Chondrocyte (in vitro differentiated cells): ENCODE measurements around the gene BTBD3. TPM values are rescaled to one million over a fixed set of nuclear protein-coding genes. Genes with fewer than 3 reads are reported as not detected.

Experiments
- DNase-seq: peaks from one replicate; pipeline ENCODE4 v3.0.0; 2021; ENCODE audit warnings: mixed read lengths, low spot score
- H3K27ac Mint-ChIP-seq: one replicate; pipeline ENCODE4 v1.8.0; 2021; ENCODE audit warnings: mild to moderate bottlenecking, moderate library complexity, mixed read lengths; ENCODE audit not compliant: unreplicated experiment
- H3K27me3 Mint-ChIP-seq: 2 replicates; pipeline ENCODE4 v1.8.0; 2021; ENCODE audit warnings: low read depth, mixed read lengths
- H3K36me3 Mint-ChIP-seq: 2 replicates; pipeline ENCODE4 v1.8.0; 2021; ENCODE audit warnings: low read depth, mixed read lengths
- H3K4me1 Mint-ChIP-seq: 2 replicates; pipeline ENCODE4 v1.8.0; 2021; ENCODE audit warnings: low read depth, mild to moderate bottlenecking, mixed read lengths
- H3K4me3 Mint-ChIP-seq: one replicate; pipeline ENCODE4 v1.8.0; 2021; ENCODE audit warnings: mild to moderate bottlenecking, moderate library complexity, mixed read lengths; ENCODE audit not compliant: unreplicated experiment
- H3K9me3 Mint-ChIP-seq: 2 replicates; pipeline ENCODE4 v1.8.0; 2021; ENCODE audit warnings: low read depth, mixed read lengths
- total RNA-seq: library from RNA; stranded (reverse); gene quantifications from 3 replicates; pipeline ENCODE4 v1.2.1, GENCODE V29; 2021
- TF ChIP-seq, protein P1 (sequence below): fragments of 200-600 bp; sonication (generic); IDR thresholded peaks from 2 replicates; pipeline ENCODE4 v1.5.0; 2021; ENCODE audit warnings: antibody characterized with exemption, mild to moderate bottlenecking, moderate library complexity

Gene BTBD3
- total RNA-seq, 1 donor from 2014 or later, result 21.6 TPM

DNA sequence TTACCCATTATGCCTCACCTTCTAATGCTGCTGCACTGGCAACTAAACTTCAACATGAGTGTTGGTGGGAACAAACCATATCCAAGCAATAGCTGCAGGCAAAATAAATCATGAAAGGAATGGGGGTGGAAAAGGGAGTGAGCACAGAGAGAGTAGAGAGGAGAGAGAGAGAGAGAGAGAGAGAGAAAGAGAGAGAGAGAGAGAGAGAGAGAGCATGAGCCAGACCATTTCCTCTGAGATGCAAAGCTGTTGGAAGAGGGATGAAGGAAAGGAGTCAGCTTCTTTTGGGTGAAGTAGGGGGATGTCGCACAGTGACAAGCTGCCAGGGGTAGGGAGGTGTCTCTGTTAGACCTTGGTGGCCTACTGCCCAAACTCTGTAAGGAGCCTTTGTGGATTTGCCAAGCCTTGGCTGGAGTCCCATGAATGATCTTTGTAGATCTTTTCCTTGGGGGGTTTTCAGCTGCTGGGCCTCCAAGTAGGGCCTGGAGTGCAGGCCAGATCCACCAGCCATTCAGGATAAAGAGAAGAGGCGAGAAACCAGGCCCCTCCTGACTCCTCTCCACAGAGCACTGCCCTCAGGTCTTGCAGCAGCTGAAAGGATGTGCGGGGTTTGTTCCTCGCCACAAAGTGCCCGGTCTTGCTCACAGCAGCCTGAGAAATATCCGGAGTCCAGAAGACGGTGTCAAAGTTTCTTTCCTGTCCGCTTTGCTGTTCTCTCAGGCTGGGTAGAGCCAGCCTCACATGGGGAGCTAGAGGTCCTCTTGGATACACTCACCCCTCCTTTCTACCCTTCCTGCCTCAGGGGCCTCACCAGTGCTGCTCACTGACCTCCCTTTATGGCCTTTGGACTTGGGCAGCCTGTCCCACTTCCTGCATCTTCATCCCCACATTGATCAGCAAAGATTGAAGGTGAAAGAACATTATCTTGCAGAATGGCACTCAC, 17.8 kb downstream of the BTBD3 start:
- Mint-ChIP-seq H3K27me3 (no peaks in the 10 kb centered on the region), H3K4me3 (no peak overlapping the region), H3K27ac (no peak overlapping the region)

DNA sequence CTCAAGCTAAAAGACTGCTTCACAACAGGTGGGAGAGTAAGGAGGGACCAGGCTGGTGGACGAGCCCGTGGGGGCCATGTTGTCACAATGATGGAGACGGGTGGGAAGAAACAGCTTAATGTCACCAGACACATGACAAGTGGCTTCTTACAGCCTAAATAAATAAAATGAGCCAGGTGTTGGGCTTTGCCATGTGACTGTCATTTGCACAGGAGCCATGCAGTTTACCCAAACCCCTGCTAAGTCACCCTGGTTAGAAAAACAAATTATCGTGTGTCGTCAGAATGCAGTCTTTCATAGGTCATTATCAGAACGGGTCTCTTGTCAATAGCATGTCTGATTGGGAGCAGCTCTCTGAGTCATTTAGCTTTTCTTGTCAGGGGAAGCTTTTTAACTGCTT, 18.5 kb downstream of the BTBD3 start:
- H3K27ac Mint-ChIP-seq, result no peak overlapping the region
- H3K36me3 Mint-ChIP-seq, result no peaks in the 10 kb centered on the region

More for the DNA sequence above, 17.8 kb downstream of the BTBD3 start:
- Mint-ChIP-seq H3K4me1 (no peaks in the 10 kb centered on the region), H3K36me3 (no peaks in the 10 kb centered on the region), H3K9me3 (no peaks in the 10 kb centered on the region)
- TF ChIP-seq, protein P1, sequence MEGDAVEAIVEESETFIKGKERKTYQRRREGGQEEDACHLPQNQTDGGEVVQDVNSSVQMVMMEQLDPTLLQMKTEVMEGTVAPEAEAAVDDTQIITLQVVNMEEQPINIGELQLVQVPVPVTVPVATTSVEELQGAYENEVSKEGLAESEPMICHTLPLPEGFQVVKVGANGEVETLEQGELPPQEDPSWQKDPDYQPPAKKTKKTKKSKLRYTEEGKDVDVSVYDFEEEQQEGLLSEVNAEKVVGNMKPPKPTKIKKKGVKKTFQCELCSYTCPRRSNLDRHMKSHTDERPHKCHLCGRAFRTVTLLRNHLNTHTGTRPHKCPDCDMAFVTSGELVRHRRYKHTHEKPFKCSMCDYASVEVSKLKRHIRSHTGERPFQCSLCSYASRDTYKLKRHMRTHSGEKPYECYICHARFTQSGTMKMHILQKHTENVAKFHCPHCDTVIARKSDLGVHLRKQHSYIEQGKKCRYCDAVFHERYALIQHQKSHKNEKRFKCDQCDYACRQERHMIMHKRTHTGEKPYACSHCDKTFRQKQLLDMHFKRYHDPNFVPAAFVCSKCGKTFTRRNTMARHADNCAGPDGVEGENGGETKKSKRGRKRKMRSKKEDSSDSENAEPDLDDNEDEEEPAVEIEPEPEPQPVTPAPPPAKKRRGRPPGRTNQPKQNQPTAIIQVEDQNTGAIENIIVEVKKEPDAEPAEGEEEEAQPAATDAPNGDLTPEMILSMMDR, result no peak
- no peak for DNase-seq

DNA sequence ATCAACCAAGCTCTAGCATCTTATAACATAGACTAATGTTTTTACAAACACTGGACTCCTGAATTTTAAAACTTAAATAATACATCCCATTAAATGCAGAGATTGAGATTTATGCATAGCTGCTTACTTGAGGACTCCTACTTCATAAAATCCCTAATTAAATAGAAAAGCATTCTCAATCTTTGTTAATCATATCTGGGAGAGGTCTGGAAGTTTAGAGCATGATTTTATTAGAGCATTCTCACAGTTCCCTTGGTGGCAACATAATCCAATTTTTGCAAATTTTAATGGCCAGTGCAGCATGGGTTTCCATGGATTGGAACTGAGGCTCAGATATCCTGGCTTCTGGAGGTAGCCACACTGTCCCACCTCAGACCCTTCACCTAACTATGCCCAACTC, 19.5 kb downstream of the BTBD3 start:
- DNase-seq, result no peak
- H3K4me1 Mint-ChIP-seq, result no peaks in the 10 kb centered on the region
- H3K27ac Mint-ChIP-seq, result no peak overlapping the region
- TF ChIP-seq, protein P1, result no peak
- H3K36me3 Mint-ChIP-seq, result no peaks in the 10 kb centered on the region
- no peaks in the 10 kb centered on the region for H3K9me3 Mint-ChIP-seq
- no peaks in the 10 kb centered on the region for H3K27me3 Mint-ChIP-seq
- H3K4me3 Mint-ChIP-seq, result no peak overlapping the region

More for the DNA sequence above, 18.5 kb downstream of the BTBD3 start:
- Mint-ChIP-seq H3K4me3 (no peak overlapping the region), H3K9me3 (no peaks in the 10 kb centered on the region), H3K27me3 (no peaks in the 10 kb centered on the region), H3K4me1 (no peaks in the 10 kb centered on the region)
- DNase-seq, result no peak
- TF ChIP-seq, protein P1, result no peak

DNA sequence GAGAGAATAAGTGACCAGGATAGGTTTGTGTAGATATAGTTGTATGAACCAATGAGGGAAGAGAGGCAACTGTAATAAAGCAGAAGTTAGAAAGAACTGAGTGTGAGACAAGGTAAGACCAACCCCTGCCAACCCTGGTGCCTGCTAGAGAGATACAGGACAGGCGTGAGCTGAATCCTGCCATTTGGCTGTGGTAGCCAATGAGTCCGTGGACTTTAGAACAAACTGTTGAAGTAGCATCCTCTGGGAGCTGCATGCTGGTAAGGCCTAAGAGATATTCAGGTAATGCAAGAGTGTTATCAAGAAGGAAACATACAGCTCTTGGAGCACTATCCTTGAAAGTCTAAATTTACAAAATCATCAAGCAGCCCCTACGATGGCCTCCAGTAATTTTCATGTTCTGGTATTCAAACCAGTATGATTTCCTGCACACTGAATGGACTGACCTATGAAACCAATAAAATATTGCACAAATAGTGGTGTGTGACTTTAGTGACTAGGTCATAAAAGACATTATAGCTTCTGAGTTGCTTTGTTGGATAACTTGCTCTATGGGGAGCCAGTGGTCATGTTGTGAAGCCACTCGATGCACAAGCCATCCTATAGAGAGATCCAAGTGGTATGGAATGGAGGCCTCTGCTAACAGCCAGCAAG, 24.0 kb downstream of the BTBD3 start:
- Mint-ChIP-seq H3K36me3 (no peaks in the 10 kb centered on the region), H3K9me3 (peaks cover 5% of the 10 kb centered on the region), H3K27me3 (no peaks in the 10 kb centered on the region), H3K4me3 (no peak overlapping the region), H3K27ac (no peak overlapping the region), H3K4me1 (no peaks in the 10 kb centered on the region)
- TF ChIP-seq, protein P1, result no peak
- no peak for DNase-seq

DNA sequence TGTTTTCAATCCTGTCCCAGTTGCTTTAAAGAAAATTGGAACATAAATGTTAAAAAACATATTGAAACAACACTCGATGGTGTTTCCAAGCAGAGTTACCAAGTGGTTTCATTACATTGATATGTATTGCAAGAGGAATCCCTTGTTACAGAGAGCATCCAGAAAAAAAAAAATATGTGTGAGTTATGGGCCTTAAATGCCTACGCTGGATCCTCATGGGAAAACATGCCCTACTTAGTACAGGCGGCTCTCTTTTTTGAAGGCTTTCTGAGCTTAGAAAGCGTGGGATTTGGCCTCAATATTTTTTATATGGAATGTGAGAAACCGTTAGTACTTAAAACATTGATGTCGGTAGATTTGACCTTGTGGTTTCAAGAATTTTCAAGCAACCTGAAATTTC, 26.1 kb downstream of the BTBD3 start:
- H3K36me3 Mint-ChIP-seq, result no peaks in the 10 kb centered on the region
- DNase-seq, result no peak
- no peaks in the 10 kb centered on the region for H3K4me1 Mint-ChIP-seq
- H3K4me3 Mint-ChIP-seq, result no peak overlapping the region
- H3K27me3 Mint-ChIP-seq, result no peaks in the 10 kb centered on the region
- TF ChIP-seq, protein P1, result no peak
- no peak overlapping the region for H3K27ac Mint-ChIP-seq
- peaks cover 5% of the 10 kb centered on the region for H3K9me3 Mint-ChIP-seq
